MG63 (cell line): ENCODE data around the gene C2orf74. TPM values are rescaled to one million over a fixed set of nuclear protein-coding genes. Genes with fewer than 3 reads are reported as not detected.
A peak's percentile ranks its signal among the peaks of the same experiment; 100 is the strongest.
"Not testable (repeated sequence)": the region's sequence is repeated elsewhere in the genome, so short reads cannot be mapped to it uniquely, and the experiment has no call there.

Source experiments
- DNase-seq: peaks from one replicate; pipeline ENCODE4 v3.0.0-alpha.2; 2020
- H3K27me3 ChIP-seq: fragments of 250-450 bp; sonication (Bioruptor Pico); 2 replicates; pipeline ENCODE4 v1.5.1; 2020; ENCODE audit warnings: mild to moderate bottlenecking, moderate library complexity
- H3K36me3 ChIP-seq: fragments of 250-450 bp; sonication (Bioruptor Pico); 2 replicates; pipeline ENCODE4 v1.5.1; 2020; ENCODE audit warnings: mild to moderate bottlenecking, moderate library complexity
- H3K4me3 ChIP-seq: fragments of 250-450 bp; sonication (Bioruptor Pico); 2 replicates; pipeline ENCODE4 v1.5.1; 2020; ENCODE audit warnings: mild to moderate bottlenecking, moderate library complexity
- H3K9me3 ChIP-seq: fragments of 250-450 bp; sonication (Bioruptor Pico); 2 replicates; pipeline ENCODE4 v1.5.1; 2020; ENCODE audit warnings: mild to moderate bottlenecking, moderate library complexity
- total RNA-seq: library from RNA; depleted of rRNA; stranded (reverse); fragments of >200 nt; shearing (Covaris generic); gene quantifications from 2 replicates; pipeline ENCODE4 v1.2.3, GENCODE V29; 2014; ENCODE audit warnings: low replicate concordance; rRNA removed

The C2orf74 gene
- total RNA-seq, result 27.7 and 59.8 TPM in 2 replicates

GRCh38 chr2:61161888-61162287, at the start of gene C2orf74:
Gene C2orf74, plus strand, starts transcription at chr2:61162188. Its CDS starts 327 bp downstream, at chr2:61162515.
- H3K27me3 ChIP-seq, result no peaks in the 10 kb centered on the region
- H3K4me3 ChIP-seq, result no peak within 1 kb of the TSS
- peaks cover 45% of the 10 kb centered on the region for H3K36me3 ChIP-seq
- H3K9me3 ChIP-seq, result 0 out of 2 replicates have a peak, but pooled peaks cover 1% of the 10 kb centered on the region
- DNase-seq, result no peak

GRCh38 chr2:61114147-61114546, 47.8 kb upstream of the C2orf74 start:
- Histone ChIP-seq H3K9me3 (no peaks in the 10 kb centered on the region), H3K27me3 (no peaks in the 10 kb centered on the region), H3K4me3 (no peak overlapping the region), H3K36me3 (peaks cover 3% of the 10 kb centered on the region)
- no peak for DNase-seq

DNA sequence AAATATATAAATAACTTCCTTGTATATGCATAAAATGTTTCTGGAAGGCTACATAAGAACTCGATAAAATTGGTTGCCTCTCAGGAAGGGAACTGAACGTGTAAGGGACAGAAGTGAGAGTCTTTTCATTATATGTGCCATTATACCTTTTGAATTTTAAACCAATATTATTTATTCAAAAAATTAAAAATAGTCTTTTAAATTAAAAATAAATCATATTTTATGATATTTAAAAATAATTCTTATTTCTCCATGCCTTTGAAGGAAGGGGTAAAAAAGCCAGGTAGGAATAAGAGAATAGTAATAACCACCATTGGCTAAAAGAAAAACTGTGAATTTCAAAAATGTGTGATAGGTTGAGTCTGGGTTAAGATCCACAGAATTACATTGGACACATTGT, 45.7 kb upstream of the C2orf74 start:
- Histone ChIP-seq H3K27me3 (no peaks in the 10 kb centered on the region), H3K36me3 (peaks cover 3% of the 10 kb centered on the region), H3K4me3 (no peak overlapping the region), H3K9me3 (no peaks in the 10 kb centered on the region)
- no peak for DNase-seq

DNA sequence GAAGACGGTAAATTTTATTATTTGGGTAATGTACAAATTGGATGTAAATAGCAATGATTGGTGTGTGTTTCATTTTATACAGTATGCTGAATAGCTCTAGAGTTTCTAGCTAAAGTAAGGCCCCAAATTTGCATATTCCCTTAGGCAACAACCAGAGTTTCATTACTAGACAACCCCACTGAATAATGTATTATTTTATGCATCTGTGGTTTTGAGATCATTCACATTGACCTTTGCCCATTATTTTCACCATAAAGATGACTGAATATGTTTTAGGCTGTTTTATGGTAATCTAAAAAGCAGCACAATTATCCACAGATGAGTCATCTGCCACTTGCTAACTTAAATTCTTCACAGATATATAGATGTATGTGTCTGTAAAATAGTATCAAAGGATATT, 44.5 kb upstream of the C2orf74 start:
- H3K36me3 ChIP-seq, result no peaks in the 10 kb centered on the region; the same call in none of the 2 replicates
- no peaks in the 10 kb centered on the region for H3K27me3 ChIP-seq
- no peak overlapping the region for H3K4me3 ChIP-seq
- DNase-seq, result no peak
- no peaks in the 10 kb centered on the region for H3K9me3 ChIP-seq

DNA sequence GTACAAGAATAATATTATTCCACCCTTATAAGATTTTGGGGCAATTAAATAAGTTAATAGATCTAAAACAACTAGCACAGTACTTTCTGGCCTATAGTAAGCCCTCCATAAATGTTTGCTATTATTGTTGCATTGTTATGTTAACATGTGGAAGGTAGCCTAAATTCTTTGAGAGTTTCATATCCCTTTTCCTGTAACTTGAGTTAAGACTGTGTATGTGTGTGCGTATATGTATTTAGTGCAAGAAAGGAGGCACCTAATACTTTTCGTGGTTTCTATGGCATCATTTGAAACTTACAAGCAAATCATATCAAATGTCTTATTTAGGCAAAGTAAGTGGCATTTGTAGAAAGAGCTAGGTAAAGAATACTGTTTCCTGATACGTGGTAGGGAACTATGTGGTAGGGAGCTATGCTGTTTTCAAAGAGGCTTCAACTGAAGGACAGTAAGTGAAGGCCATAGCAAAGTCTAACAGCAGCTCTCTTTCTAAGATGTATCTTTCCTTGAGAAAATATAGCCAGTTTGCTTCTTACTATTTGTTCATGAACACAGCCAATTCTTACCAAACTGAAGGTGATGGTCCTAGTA, 36.8 kb upstream of the C2orf74 start:
- H3K4me3 ChIP-seq, result no peak overlapping the region
- no peaks in the 10 kb centered on the region for H3K36me3 ChIP-seq
- no peak for DNase-seq
- no peaks in the 10 kb centered on the region for H3K9me3 ChIP-seq
- H3K27me3 ChIP-seq, result no peaks in the 10 kb centered on the region

- Histone ChIP-seq H3K36me3 (no peaks in the 10 kb centered on the region), H3K4me3 (no peak overlapping the region), H3K9me3 (no peaks in the 10 kb centered on the region), H3K27me3 (no peaks in the 10 kb centered on the region)
- DNase-seq, result no peak
Observed at GRCh38 chr2:61125798-61126197, 36.2 kb upstream of the C2orf74 start.

- H3K27me3 ChIP-seq, H3K9me3 ChIP-seq, DNase-seq, H3K4me3 ChIP-seq, H3K36me3 ChIP-seq: not testable (repeated sequence)
Observed at GRCh38 chr2:61128122-61128521, 33.9 kb upstream of the C2orf74 start.

- no peak for DNase-seq
- H3K4me3 ChIP-seq, result no peak overlapping the region
Observed at GRCh38 chr2:61134141-61134540, 27.8 kb upstream of the C2orf74 start.

DNA sequence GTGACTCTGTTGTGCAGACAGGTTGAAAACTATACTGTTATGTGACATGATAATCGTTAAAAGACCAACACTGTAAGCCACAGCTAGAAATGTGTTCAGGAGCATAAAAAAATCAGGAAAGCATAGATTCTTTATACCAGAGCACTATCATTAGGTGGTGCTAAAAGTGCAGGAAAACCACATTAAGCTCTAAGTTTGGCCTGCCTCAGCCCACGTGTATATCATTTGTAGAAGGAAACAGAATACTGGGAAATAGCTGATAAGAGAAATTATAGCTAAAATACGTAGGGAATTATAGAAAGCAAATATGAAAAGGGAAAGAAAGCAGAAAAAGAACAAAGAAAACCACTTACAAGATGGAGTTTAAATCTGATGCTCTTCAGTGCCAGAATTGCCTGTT, 26.5 kb upstream of the C2orf74 start:
- no peak for DNase-seq
- H3K9me3 ChIP-seq, result no peaks in the 10 kb centered on the region
- H3K4me3 ChIP-seq, result no peak overlapping the region
- H3K36me3 ChIP-seq, result no peaks in the 10 kb centered on the region
- H3K27me3 ChIP-seq, result no peaks in the 10 kb centered on the region

More at GRCh38 chr2:61134141-61134540, 27.8 kb upstream of the C2orf74 start:
- H3K27me3 ChIP-seq, result no peaks in the 10 kb centered on the region
- H3K9me3 ChIP-seq, result no peaks in the 10 kb centered on the region
- no peaks in the 10 kb centered on the region for H3K36me3 ChIP-seq

- DNase-seq, result no peak
- Histone ChIP-seq H3K36me3 (peaks cover 4% of the 10 kb centered on the region), H3K9me3 (no peaks in the 10 kb centered on the region), H3K4me3 (no peak overlapping the region), H3K27me3 (no peaks in the 10 kb centered on the region)
Observed at GRCh38 chr2:61138859-61139258, 23.1 kb upstream of the C2orf74 start.

DNA sequence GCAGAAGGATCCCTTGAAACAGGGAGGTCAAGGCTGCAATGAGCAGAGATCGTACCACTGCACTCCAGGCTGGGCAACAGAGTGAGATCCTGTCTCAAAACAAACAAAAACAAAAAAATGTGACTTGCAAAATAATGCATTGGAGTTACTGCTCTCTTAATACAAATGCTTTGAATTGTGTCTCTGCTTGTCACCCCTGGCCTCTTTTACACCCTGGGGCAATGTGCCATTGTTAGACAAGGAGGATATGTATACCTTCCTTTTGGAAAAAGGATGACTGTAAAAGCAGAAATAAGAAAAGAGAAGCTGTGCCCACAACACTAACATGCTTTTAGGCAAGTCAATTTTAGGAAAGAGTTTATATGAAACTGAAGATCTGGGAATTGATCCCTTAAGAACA, 20.8 kb upstream of the C2orf74 start:
- no peak overlapping the region for H3K4me3 ChIP-seq
- no peaks in the 10 kb centered on the region for H3K27me3 ChIP-seq
- H3K9me3 ChIP-seq, result no peaks in the 10 kb centered on the region
- DNase-seq, result no peak
- peaks cover 4% of the 10 kb centered on the region for H3K36me3 ChIP-seq

- no peaks in the 10 kb centered on the region for H3K27me3 ChIP-seq
- DNase-seq, result peak; percentile 93
- peaks cover 18% of the 10 kb centered on the region for H3K36me3 ChIP-seq
- no peaks in the 10 kb centered on the region for H3K9me3 ChIP-seq
- peak overlapping the region; percentile 74 for H3K4me3 ChIP-seq
Observed at GRCh38 chr2:61144697-61145268, 17.2 kb upstream of the C2orf74 start.

- H3K9me3 ChIP-seq, result no peaks in the 10 kb centered on the region
- DNase-seq, result no peak
- peak overlapping the region; percentile 74; the same call in 1 of the 2 replicates for H3K4me3 ChIP-seq
- no peaks in the 10 kb centered on the region for H3K27me3 ChIP-seq
- H3K36me3 ChIP-seq, result peaks cover 28% of the 10 kb centered on the region
Observed at GRCh38 chr2:61145990-61146389, 16.0 kb upstream of the C2orf74 start.

- not testable (repeated sequence) for H3K4me3 ChIP-seq, DNase-seq, H3K9me3 ChIP-seq, H3K27me3 ChIP-seq
- H3K36me3 ChIP-seq, result peaks cover 33% of the 10 kb centered on the region
Observed at GRCh38 chr2:61148091-61148490, 13.9 kb upstream of the C2orf74 start.

GRCh38 chr2:61149074-61149473, 12.9 kb upstream of the C2orf74 start:
- no peaks in the 10 kb centered on the region for H3K9me3 ChIP-seq
- no peak for DNase-seq
- H3K4me3 ChIP-seq, result no peak overlapping the region
- H3K36me3 ChIP-seq, result peaks cover 29% of the 10 kb centered on the region
- no peaks in the 10 kb centered on the region for H3K27me3 ChIP-seq

- H3K36me3 ChIP-seq, result peaks cover 29% of the 10 kb centered on the region
- no peak overlapping the region for H3K4me3 ChIP-seq
- no peaks in the 10 kb centered on the region for H3K9me3 ChIP-seq
- H3K27me3 ChIP-seq, result no peaks in the 10 kb centered on the region
- peak; percentile 8 for DNase-seq
Observed at GRCh38 chr2:61151436-61151835, 10.6 kb upstream of the C2orf74 start.

DNA sequence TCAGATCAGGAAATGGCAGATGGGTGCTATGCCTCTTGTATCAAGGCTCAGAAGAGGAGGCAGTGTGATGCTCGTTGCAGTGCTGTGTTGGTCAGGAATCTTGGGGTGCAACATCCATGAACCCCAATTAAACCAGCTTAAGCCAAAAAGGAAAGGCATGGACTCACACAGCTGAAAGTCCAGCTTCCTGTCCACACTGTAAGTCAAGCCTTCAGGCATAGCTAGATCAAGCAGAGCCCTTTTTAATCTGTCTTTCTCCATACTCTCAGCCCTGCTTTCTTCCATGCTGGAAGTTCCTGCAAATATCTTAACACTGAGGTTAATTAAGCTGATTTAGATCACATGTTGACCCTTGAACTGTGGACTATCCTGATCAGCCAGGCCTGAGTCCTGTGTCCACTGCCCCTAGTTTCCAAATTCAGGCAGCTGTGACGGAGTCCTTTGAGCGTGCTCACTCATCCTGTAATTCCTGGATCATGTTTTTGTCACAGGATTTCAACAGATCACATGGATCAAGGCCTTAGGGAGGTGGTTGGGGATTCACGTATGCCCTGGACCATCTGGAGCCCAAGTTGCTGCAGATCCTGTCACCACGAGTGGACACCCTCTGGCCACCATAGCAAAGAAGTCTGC, 4.5 kb upstream of the C2orf74 start:
- no peak overlapping the region for H3K4me3 ChIP-seq

More for the DNA sequence above, 4.5 kb upstream of the C2orf74 start:
- DNase-seq, result no peak
- H3K36me3 ChIP-seq, result peaks cover 22% of the 10 kb centered on the region
- no peaks in the 10 kb centered on the region for H3K27me3 ChIP-seq
- 0 out of 2 replicates have a peak, but pooled peaks cover 1% of the 10 kb centered on the region for H3K9me3 ChIP-seq
